GM21515 (cell line): ENCODE data around the gene GBP1.
"Not testable (repeated sequence)": the region's sequence is repeated elsewhere in the genome, so short reads cannot be mapped to it uniquely, and the experiment has no call there.

ENCODE experiments used
- ATAC-seq: cut with Tn5 transposase; IDR thresholded peaks from one replicate; pipeline ENCODE4 v1.9.1; 2021; ENCODE audit not compliant: unreplicated experiment

GBP1 gene

DNA sequence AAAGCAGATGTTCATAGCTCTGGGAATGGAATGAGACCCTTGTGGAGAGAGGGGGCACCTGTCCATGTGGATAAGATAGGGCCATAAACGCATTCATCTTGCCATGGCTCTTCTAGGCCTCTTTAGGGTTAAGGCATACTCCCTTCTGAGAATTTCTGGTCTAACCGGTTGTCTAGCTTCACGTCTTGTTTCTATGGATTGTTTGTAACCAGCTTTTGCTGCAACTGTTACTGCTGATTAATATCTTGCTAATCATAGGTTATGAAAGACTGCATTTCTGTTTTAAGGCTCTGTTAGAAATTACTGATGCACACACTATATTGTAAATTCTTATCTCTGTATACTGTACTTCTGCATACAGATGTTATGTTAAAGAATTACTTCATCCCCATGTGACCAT is 46.7 kb downstream of the GBP1 start:
- not testable (repeated sequence) for ATAC-seq

DNA sequence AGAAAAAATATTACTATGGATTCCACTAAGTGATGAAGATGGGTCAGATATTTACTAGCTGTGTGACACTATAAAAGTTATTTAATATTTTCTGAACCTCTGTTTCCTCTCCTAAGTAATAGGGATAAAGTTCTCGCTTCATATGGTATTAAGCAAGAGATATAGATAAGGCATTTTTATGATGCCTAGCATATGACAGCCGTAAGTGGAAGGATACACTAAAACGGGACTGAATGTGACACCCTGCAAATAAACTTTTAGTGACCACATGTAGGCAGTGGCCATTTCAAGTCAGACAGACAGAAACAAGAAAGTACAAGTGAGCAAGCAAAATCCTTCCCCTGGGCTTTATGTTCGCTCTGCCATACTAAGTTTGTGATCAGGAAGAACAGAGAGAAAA is 56.5 kb downstream of the GBP1 start:
- no peak for ATAC-seq

DNA sequence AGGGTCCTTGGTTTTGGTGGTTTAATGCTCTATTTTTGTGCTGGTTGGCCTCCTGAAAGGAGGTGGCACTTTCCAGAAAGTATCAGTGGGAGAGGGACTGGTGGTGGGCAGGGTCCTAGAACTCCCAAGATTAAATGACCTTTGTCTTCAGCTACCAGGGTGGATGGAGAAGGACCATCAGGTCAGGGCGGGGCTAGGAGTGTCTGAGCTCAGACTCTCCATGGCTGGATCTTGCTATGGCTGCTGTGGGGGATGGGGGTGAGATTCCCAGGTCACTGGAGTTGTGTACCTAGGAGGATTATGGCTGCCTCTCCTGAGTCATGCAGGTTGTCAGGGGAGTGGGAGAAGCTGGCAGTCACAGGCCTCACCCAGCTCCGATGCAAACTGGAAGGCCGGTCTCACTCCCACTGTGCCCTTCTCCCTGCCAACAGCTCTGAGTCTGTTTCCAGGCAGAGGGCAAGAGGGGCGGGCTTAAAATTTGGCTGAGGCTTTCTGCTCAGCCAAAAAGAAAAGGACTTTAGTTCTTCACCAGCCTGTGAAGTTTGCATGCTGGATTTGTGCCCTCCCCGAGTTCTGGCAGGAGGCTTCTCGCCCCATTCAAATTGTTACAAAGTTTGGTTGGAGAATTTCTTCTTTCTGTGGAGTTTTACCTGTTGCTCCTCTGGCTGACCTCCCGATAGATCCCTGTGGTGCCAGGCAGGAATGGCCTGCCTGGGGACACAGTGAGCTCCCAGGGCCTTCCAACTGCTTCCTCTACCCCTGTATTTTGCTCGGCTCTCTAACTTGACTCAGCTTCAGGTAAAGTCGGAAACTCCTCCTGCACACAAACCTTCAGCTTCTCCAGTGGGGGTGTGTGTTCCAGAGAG is 59.5 kb downstream of the GBP1 start:
- no peak for ATAC-seq
